Hepatocyte (in vitro differentiated cells): Measurements from ENCODE around the gene POLR2M. TPM values are rescaled to one million over a fixed set of nuclear protein-coding genes. Genes with fewer than 3 reads are reported as not detected.

Experiments
- DNase-seq: peaks from one replicate; pipeline ENCODE4 v3.0.0-alpha.2; 2016; ENCODE audit warnings: low spot score
- H2AFZ ChIP-seq: fragments of 200-600 bp; sonication (generic); 2 replicates; pipeline ENCODE4 v1.6.0; 2016; ENCODE audit warnings: antibody characterized with exemption, mild to moderate bottlenecking
- H3K27ac ChIP-seq: fragments of 200-600 bp; sonication (generic); 2 replicates; pipeline ENCODE4 v1.5.1; 2016; ENCODE audit warnings: mild to moderate bottlenecking
- H3K27me3 ChIP-seq: fragments of 200-600 bp; sonication (generic); 2 replicates; pipeline ENCODE4 v1.6.1; 2016
- H3K36me3 ChIP-seq: fragments of 200-600 bp; sonication (generic); replicated peaks from 2 replicates; pipeline ENCODE4 v1.5.1; 2016; ENCODE audit warnings: low read depth; ENCODE audit not compliant: insufficient read depth
- H3K4me1 ChIP-seq: fragments of 200-600 bp; sonication (generic); 2 replicates; pipeline ENCODE4 v1.5.1; 2016; ENCODE audit warnings: mild to moderate bottlenecking, moderate library complexity; ENCODE audit not compliant: insufficient read depth
- H3K4me2 ChIP-seq: fragments of 200-600 bp; sonication (generic); 2 replicates; pipeline ENCODE4 v1.6.0; 2016
- H3K4me3 ChIP-seq: fragments of 200-600 bp; sonication (generic); 2 replicates; pipeline ENCODE4 v1.5.1; 2016; ENCODE audit warnings: mild to moderate bottlenecking
- H3K79me2 ChIP-seq: fragments of 200-600 bp; sonication (generic); 2 replicates; pipeline ENCODE4 v1.6.0; 2017; ENCODE audit warnings: mild to moderate bottlenecking
- H3K9me2 ChIP-seq: fragments of 200-600 bp; sonication (generic); replicated peaks from 2 replicates; pipeline ENCODE4 v1.6.0; 2017; ENCODE audit warnings: mild to moderate bottlenecking; ENCODE audit not compliant: insufficient read depth
- H3K9me3 ChIP-seq: fragments of 200-600 bp; sonication (generic); 2 replicates; pipeline ENCODE4 v1.5.1; 2016; ENCODE audit warnings: low read depth, mild to moderate bottlenecking
- H4K20me1 ChIP-seq: fragments of 200-600 bp; sonication (generic); 2 replicates; pipeline ENCODE4 v1.6.0; 2016; ENCODE audit warnings: mild to moderate bottlenecking; ENCODE audit not compliant: insufficient read depth, poor library complexity, severe bottlenecking
- EZH2 ChIP-seq: fragments of 200-600 bp; sonication (generic); IDR thresholded peaks from 2 replicates; pipeline ENCODE4 v1.6.1; 2016; ENCODE audit warnings: antibody characterized with exemption, mild to moderate bottlenecking, borderline replicate concordance
- EZH2phosphoT487 ChIP-seq: fragments of 200-600 bp; sonication (generic); IDR thresholded peaks from one replicate; pipeline ENCODE4 v1.6.1; 2018; ENCODE audit warnings: antibody characterized with exemption, mild to moderate bottlenecking, low read depth, moderate library complexity; ENCODE audit not compliant: unreplicated experiment, severe bottlenecking
- WGBS: methylation state at CpG from one replicate; pipeline ENCODE4 v1.1.6; 2016; ENCODE audit warnings: low lambda C conversion rate; ENCODE audit errors: missing lambda C conversion rate; 5-methylcytosine and 5-hydroxymethylcytosine counted together
- polyA plus RNA-seq: library from polyadenylated mRNA; unstranded; fragments of >200 nt; fragmentation: Nextera tagmentation; extraction: Ambion mirVana; gene quantifications from 2 replicates; pipeline ENCODE4 v1.2.1, GENCODE V29; 2016
- total RNA-seq: library from RNA; depleted of rRNA; stranded (reverse); fragments of >200 nt; gene quantifications from 2 replicates; pipeline ENCODE4 v1.2.3, GENCODE V29; 2014
- TF ChIP-seq, protein P1 (sequence below): fragments of 200-600 bp; sonication (generic); IDR thresholded peaks from 2 replicates; pipeline ENCODE4 v1.5.1; 2016; ENCODE audit warnings: antibody characterized with exemption, mild to moderate bottlenecking; ENCODE audit not compliant: poor library complexity

Gene POLR2M
- total and polyA plus RNA-seq, 2 experiments from 2014 or later, result 27.0 to 145 TPM

DNA sequence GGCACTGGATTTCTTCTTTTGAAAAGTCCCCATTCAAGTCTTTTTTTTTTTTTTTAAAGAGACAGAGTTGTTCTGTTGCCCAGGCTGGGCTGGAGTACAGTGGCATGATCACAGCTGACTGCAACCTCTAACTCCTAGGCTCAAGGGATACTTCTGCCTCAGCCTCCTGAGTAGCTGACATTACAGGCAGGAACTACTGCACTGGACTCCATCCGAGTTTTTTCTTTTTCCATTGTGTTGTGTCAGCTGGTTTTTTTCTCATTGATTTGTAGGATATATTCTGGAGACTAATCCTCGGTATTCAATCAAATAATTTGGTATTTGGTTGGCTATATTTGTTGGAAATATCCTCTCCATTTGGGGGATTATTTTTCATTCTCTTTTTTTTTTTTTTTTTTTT lies 11.8 kb downstream of the POLR2M start:
- Histone ChIP-seq H4K20me1 (no peaks in the 10 kb centered on the region), H3K4me1 (no peaks in the 10 kb centered on the region)
- TF ChIP-seq EZH2phosphoT487 (no peak), EZH2 (no peak)
- TF ChIP-seq, protein P1, sequence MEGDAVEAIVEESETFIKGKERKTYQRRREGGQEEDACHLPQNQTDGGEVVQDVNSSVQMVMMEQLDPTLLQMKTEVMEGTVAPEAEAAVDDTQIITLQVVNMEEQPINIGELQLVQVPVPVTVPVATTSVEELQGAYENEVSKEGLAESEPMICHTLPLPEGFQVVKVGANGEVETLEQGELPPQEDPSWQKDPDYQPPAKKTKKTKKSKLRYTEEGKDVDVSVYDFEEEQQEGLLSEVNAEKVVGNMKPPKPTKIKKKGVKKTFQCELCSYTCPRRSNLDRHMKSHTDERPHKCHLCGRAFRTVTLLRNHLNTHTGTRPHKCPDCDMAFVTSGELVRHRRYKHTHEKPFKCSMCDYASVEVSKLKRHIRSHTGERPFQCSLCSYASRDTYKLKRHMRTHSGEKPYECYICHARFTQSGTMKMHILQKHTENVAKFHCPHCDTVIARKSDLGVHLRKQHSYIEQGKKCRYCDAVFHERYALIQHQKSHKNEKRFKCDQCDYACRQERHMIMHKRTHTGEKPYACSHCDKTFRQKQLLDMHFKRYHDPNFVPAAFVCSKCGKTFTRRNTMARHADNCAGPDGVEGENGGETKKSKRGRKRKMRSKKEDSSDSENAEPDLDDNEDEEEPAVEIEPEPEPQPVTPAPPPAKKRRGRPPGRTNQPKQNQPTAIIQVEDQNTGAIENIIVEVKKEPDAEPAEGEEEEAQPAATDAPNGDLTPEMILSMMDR, result no peak

DNA sequence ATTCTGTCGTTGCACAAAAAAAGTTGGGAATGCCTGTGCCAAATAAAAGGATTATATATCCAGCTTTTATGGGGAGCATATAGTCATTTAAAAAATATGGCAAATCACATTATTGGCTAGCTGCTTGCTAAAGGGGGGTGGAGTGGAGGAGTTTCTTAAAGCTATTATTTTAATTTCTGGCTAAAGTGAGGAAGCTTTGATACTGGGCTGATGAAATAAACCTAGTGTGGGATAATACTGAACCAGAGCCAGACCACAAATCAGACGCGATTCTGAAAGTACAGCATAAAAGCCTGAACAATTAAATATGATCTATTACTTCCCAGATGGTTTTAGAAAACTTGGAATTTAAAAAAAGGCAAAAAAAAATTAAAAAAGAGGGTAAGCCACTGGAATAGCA lies 14.4 kb downstream of the POLR2M start:
- no peak for DNase-seq
- H2AFZ ChIP-seq, result no peak overlapping the region
- WGBS, result 76% methylated on average over 3 of the region's 3 CpGs

More for the DNA sequence above, 11.8 kb downstream of the POLR2M start:
- H3K36me3 ChIP-seq, result peaks cover 5% of the 10 kb centered on the region
- no peak for DNase-seq
- H2AFZ ChIP-seq, result no peak overlapping the region
- H3K27me3 ChIP-seq, result no peaks in the 10 kb centered on the region
- H3K4me2 ChIP-seq, result no peak overlapping the region
- 91% methylated on average over 2 of the region's 2 CpGs for WGBS
- no peaks in the 10 kb centered on the region for H3K9me2 ChIP-seq
- H3K9me3 ChIP-seq, result no peaks in the 10 kb centered on the region
- no peak overlapping the region for H3K27ac ChIP-seq
- H3K79me2 ChIP-seq, result no peaks in the 10 kb centered on the region
- H3K4me3 ChIP-seq, result no peak overlapping the region

DNA sequence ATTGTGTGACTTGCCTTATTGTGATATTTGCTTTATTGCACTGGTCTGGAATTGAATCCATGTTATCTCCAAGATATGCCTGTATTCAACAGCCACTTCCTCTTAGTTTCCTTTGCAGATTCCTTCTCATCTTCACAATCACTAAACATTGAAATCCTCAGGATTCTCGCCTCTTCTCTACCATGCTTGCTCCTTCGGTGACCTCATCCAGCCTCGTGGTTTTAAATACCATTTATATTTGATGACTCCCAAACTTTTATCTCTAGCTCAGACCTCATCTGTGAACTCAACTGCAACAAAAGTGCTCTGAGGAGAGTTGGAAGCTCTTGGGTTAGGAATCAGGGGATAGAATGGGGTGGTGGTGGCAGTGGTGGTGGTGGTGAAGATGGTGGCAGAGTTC lies 19.9 kb downstream of the POLR2M start:
- Histone ChIP-seq H4K20me1 (no peaks in the 10 kb centered on the region), H2AFZ (no peak overlapping the region), H3K9me3 (no peaks in the 10 kb centered on the region), H3K4me3 (no peak overlapping the region), H3K27ac (no peak overlapping the region), H3K4me1 (no peaks in the 10 kb centered on the region), H3K27me3 (no peaks in the 10 kb centered on the region), H3K9me2 (no peaks in the 10 kb centered on the region), H3K4me2 (no peak overlapping the region), H3K36me3 (no peaks in the 10 kb centered on the region), H3K79me2 (no peaks in the 10 kb centered on the region)
- WGBS, result 75% methylated on average over 3 of the region's 3 CpGs
- DNase-seq, result no peak
- no peak for TF ChIP-seq EZH2phosphoT487
- no peak for TF ChIP-seq EZH2
- TF ChIP-seq, protein P1, result no peak

More for the DNA sequence above, 14.4 kb downstream of the POLR2M start:
- no peaks in the 10 kb centered on the region for H3K4me1 ChIP-seq
- H4K20me1 ChIP-seq, result no peaks in the 10 kb centered on the region
- no peak overlapping the region for H3K4me2 ChIP-seq
- TF ChIP-seq EZH2phosphoT487 (no peak), EZH2 (no peak)
- TF ChIP-seq, protein P1, result no peak
- H3K27ac ChIP-seq, result no peak overlapping the region
- peaks cover 5% of the 10 kb centered on the region for H3K36me3 ChIP-seq
- H3K27me3 ChIP-seq, result no peaks in the 10 kb centered on the region
- H3K79me2 ChIP-seq, result no peaks in the 10 kb centered on the region
- no peaks in the 10 kb centered on the region for H3K9me3 ChIP-seq
- H3K4me3 ChIP-seq, result no peak overlapping the region
- no peaks in the 10 kb centered on the region for H3K9me2 ChIP-seq

DNA sequence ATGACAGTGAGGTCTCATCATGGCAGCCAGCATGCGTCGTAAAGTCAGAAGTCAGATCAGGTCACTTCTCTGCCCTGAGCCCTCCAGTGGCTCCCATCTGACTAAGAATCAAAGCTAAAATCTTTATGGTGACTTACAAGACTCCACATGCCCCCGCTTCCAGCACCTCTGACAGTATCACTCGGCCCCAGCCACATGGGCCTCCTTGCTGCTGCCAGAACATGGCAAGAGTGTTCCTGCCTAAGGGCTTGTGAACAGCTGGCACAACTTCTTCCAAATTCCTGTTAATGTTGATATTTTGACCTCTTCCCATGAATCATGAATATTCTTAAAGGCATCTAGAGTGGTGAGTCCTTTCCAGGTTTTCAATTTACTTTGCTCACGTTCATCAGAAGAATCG lies 20.5 kb downstream of the POLR2M start:
- H3K9me2 ChIP-seq, result no peaks in the 10 kb centered on the region
- no peaks in the 10 kb centered on the region for H3K27me3 ChIP-seq
- WGBS, result 90% methylated on average over 6 of the region's 6 CpGs
- no peak overlapping the region for H2AFZ ChIP-seq
- H3K36me3 ChIP-seq, result no peaks in the 10 kb centered on the region
- TF ChIP-seq EZH2phosphoT487 (no peak), EZH2 (no peak)
- TF ChIP-seq, protein P1, result no peak
- no peak overlapping the region for H3K27ac ChIP-seq
- H4K20me1 ChIP-seq, result no peaks in the 10 kb centered on the region
- H3K4me2 ChIP-seq, result no peak overlapping the region
- no peak for DNase-seq
- H3K4me3 ChIP-seq, result no peak overlapping the region
- H3K79me2 ChIP-seq, result no peaks in the 10 kb centered on the region
- H3K9me3 ChIP-seq, result no peaks in the 10 kb centered on the region
- no peaks in the 10 kb centered on the region for H3K4me1 ChIP-seq
